Chondrocyte (in vitro differentiated cells): ENCODE data around the gene RBM27. TPM values are rescaled to one million over a fixed set of nuclear protein-coding genes. Genes with fewer than 3 reads are reported as not detected.

ENCODE experiments used
- DNase-seq: peaks from one replicate; pipeline ENCODE4 v3.0.0; 2021; ENCODE audit warnings: mixed read lengths, low spot score
- H3K27ac Mint-ChIP-seq: one replicate; pipeline ENCODE4 v1.8.0; 2021; ENCODE audit warnings: mild to moderate bottlenecking, moderate library complexity, mixed read lengths; ENCODE audit not compliant: unreplicated experiment
- H3K27me3 Mint-ChIP-seq: 2 replicates; pipeline ENCODE4 v1.8.0; 2021; ENCODE audit warnings: low read depth, mixed read lengths
- H3K36me3 Mint-ChIP-seq: 2 replicates; pipeline ENCODE4 v1.8.0; 2021; ENCODE audit warnings: low read depth, mixed read lengths
- H3K4me1 Mint-ChIP-seq: 2 replicates; pipeline ENCODE4 v1.8.0; 2021; ENCODE audit warnings: low read depth, mild to moderate bottlenecking, mixed read lengths
- H3K4me3 Mint-ChIP-seq: one replicate; pipeline ENCODE4 v1.8.0; 2021; ENCODE audit warnings: mild to moderate bottlenecking, moderate library complexity, mixed read lengths; ENCODE audit not compliant: unreplicated experiment
- H3K9me3 Mint-ChIP-seq: 2 replicates; pipeline ENCODE4 v1.8.0; 2021; ENCODE audit warnings: low read depth, mixed read lengths
- CTCF ChIP-seq: fragments of 200-600 bp; sonication (generic); IDR thresholded peaks from 2 replicates; pipeline ENCODE4 v1.5.0; 2021; ENCODE audit warnings: antibody characterized with exemption, mild to moderate bottlenecking, moderate library complexity
- total RNA-seq: library from RNA; stranded (reverse); gene quantifications from 3 replicates; pipeline ENCODE4 v1.2.1, GENCODE V29; 2021

Gene RBM27
- total RNA-seq, 1 donor from 2014 or later: 12.2 TPM

- TF ChIP-seq CTCF: no peak
- no peak for DNase-seq
- Mint-ChIP-seq H3K36me3 (peaks cover 3% of the 10 kb centered on the region), H3K27ac (no peak overlapping the region), H3K4me3 (no peak overlapping the region), H3K4me1 (peaks cover 11% of the 10 kb centered on the region), H3K27me3 (no peaks in the 10 kb centered on the region), H3K9me3 (no peaks in the 10 kb centered on the region)
These were observed 15.8 kb downstream of the RBM27 start for GRCh38 chr5:146219243-146219642.

GRCh38 chr5:146221234-146221633 is 17.8 kb downstream of the RBM27 start:
- no peak overlapping the region for H3K27ac Mint-ChIP-seq
- H3K4me1 Mint-ChIP-seq: peaks cover 5% of the 10 kb centered on the region
- DNase-seq: no peak
- H3K36me3 Mint-ChIP-seq: peaks cover 7% of the 10 kb centered on the region
- H3K9me3 Mint-ChIP-seq: no peaks in the 10 kb centered on the region
- no peaks in the 10 kb centered on the region for H3K27me3 Mint-ChIP-seq
- no peak overlapping the region for H3K4me3 Mint-ChIP-seq
- no peak for TF ChIP-seq CTCF

- Mint-ChIP-seq H3K9me3 (no peaks in the 10 kb centered on the region), H3K36me3 (peaks cover 8% of the 10 kb centered on the region), H3K4me3 (no peak overlapping the region), H3K27me3 (no peaks in the 10 kb centered on the region), H3K4me1 (peaks cover 5% of the 10 kb centered on the region), H3K27ac (no peak overlapping the region)
- DNase-seq: no peak
- TF ChIP-seq CTCF: no peak
These were observed 18.6 kb downstream of the RBM27 start for GRCh38 chr5:146222005-146222404.

GRCh38 chr5:146223179-146223578 is 19.8 kb downstream of the RBM27 start:
- H3K36me3 Mint-ChIP-seq: peaks cover 8% of the 10 kb centered on the region
- no peak overlapping the region for H3K4me3 Mint-ChIP-seq
- H3K4me1 Mint-ChIP-seq: peaks cover 4% of the 10 kb centered on the region
- no peak for TF ChIP-seq CTCF
- no peak for DNase-seq
- H3K27me3 Mint-ChIP-seq: no peaks in the 10 kb centered on the region
- H3K9me3 Mint-ChIP-seq: no peaks in the 10 kb centered on the region
- no peak overlapping the region for H3K27ac Mint-ChIP-seq

GRCh38 chr5:146229222-146229621 is 25.8 kb downstream of the RBM27 start:
- Mint-ChIP-seq H3K27me3 (no peaks in the 10 kb centered on the region), H3K36me3 (peaks cover 31% of the 10 kb centered on the region), H3K9me3 (no peaks in the 10 kb centered on the region), H3K4me1 (peaks cover 9% of the 10 kb centered on the region), H3K27ac (no peak overlapping the region), H3K4me3 (no peak overlapping the region)
- DNase-seq: no peak
- TF ChIP-seq CTCF: no peak
